Measurements from ENCODE around the gene SPATA9.
"Not testable (repeated sequence)": the region's sequence is repeated elsewhere in the genome, so short reads cannot be mapped to it uniquely, and the experiment has no call there.

- not testable (repeated sequence) for TF ChIP-seq STAG1 (CRISPR knock-in tag; IDR thresholded peaks at IDR 0.05); ZNF292 (CRISPR knock-in tag; IDR thresholded peaks at IDR 0.05; ENCODE audit: borderline replicate concordance, low read depth); POLR2AphosphoS5 (IDR thresholded peaks at IDR 0.05; ENCODE audit: low read depth, low read length); SRF (IDR thresholded peaks at IDR 0.05; ENCODE audit: low read depth, low read length); RAD21 (CRISPR knock-in tag; IDR thresholded peaks at IDR 0.05); CTCF (CRISPR knock-in tag; IDR thresholded peaks at IDR 0.05)
These were observed 36.6 kb downstream of the SPATA9 start for GRCh38 chr5:95646226-95646568.
